ENCODE measurements around the gene KCNT2.

- TF ChIP-seq USF2 (CRISPR knock-in tag; IDR thresholded peaks at IDR 0.05) (no peak), RFX7 (CRISPR knock-in tag; IDR thresholded peaks at IDR 0.05) (no peak), PCBP1 (IDR thresholded peaks at IDR 0.05; ENCODE audit: low read depth, low read length, poor library complexity, severe bottlenecking) (no peak), ZBTB33 (CRISPR knock-in tag; IDR thresholded peaks at IDR 0.05) (no peak), CUX1 (CRISPR knock-in tag; IDR thresholded peaks at IDR 0.05) (no peak), NFIC (IDR thresholded peaks at IDR 0.05) (no peak), TCF7L2 (IDR thresholded peaks at IDR 0.05; ENCODE audit: low read depth, low read length) (no peak), ZNF551 (CRISPR knock-in tag; IDR thresholded peaks at IDR 0.05) (no peak), YY1 (IDR thresholded peaks at IDR 0.05; ENCODE audit: borderline replicate concordance in 1 of 3, control insufficient read depth in 1 of 3, extremely low read depth in 1 of 3, insufficient read depth in 3 of 3, insufficient read length in 1 of 3, insufficient replicate concordance in 2 of 3, low read depth in 1 of 3, low read length in 2 of 3) (no peak), MAX (CRISPR knock-in tag; IDR thresholded peaks at IDR 0.05) (no peak)
These were observed 14.3 kb downstream of the KCNT2 start for GRCh38 chr1:196593955-196594354.
